ENCODE data around the gene GAL.

GAL gene

DNA sequence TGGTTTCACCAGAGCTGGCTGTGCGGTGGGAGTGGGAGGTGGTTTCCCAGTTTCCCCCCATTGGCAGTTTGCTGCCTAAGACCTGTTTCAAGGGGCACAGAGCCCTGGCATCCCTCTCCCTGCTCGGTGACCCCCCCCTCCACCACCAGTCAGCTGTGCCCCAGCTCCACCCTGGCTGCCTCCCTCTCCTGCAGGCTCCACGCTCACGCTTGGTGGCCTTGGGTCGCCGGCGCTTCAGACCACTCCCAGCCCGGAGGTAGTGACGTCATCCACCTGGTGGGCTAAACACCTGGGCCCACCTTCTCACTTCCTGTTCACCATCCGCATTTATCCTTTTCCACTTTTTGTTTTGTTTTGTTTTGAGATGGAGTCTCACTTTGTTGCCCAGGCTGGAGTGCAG lies 7.8 kb downstream of the GAL start:
- no peak for TF ChIP-seq CTCF (IDR thresholded peaks at IDR 0.05; ENCODE audit: extremely low read depth, insufficient read depth, missing control alignments)
- in situ Hi-C loops (cut with MboI; ENCODE audit: low pct_unique_long_range_greater_than_20kb, low sequenced_read_pairs, unreplicated experiment), result no loop called here
- no peak for DNase-seq (ENCODE audit: low spot score)

DNA sequence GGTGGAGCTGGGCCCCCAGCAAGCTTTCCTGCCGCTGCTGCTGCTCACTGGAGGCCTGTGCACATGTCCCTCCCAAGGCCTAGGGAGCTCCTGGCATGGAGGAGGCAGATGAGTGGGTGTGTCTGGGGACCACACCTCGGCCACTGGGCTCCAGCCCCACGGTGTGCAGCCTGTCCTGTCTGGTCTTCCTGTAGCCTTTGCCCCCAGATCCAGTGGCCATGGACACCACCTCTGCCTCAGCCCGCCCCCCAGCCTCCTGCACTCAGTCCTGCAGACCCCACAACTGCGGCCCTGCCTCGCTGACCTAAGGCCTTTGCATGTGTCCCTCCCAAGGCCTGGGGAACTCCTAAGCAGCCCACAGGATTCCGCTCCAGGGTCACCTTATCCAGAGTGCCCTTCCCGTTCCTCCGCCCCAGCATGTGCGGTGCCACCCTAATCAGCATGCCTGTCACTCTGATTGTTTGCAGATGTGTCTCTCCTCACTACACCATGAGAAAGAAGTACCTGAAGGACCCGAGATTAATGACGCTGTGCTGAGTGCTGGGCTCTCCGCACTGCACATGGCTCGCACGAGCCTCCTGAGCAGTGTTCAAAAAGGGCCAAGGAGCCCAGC lies 8.6 kb downstream of the GAL start:
- in situ Hi-C loops (cut with MboI; ENCODE audit: low pct_unique_long_range_greater_than_20kb, low sequenced_read_pairs, unreplicated experiment), result no loop called here
- TF ChIP-seq CTCF (IDR thresholded peaks at IDR 0.05; ENCODE audit: extremely low read depth, insufficient read depth, missing control alignments), result no peak
- DNase-seq (ENCODE audit: low spot score), result no peak

GRCh38 chr11:68693484-68693882 lies 9.1 kb downstream of the GAL start:
- TF ChIP-seq CTCF (IDR thresholded peaks at IDR 0.05; ENCODE audit: extremely low read depth, insufficient read depth, missing control alignments), result no peak
- in situ Hi-C loops (cut with MboI; ENCODE audit: low pct_unique_long_range_greater_than_20kb, low sequenced_read_pairs, unreplicated experiment), result no loop called here
- DNase-seq (ENCODE audit: low spot score), result no peak

GRCh38 chr11:68694431-68695297 lies 10.3 kb downstream of the GAL start:
- in situ Hi-C loops (cut with MboI; ENCODE audit: low pct_unique_long_range_greater_than_20kb, low sequenced_read_pairs, unreplicated experiment), result no loop called here
- no peak for DNase-seq (ENCODE audit: low spot score)
- TF ChIP-seq CTCF (IDR thresholded peaks at IDR 0.05; ENCODE audit: extremely low read depth, insufficient read depth, missing control alignments), result no peak

DNA sequence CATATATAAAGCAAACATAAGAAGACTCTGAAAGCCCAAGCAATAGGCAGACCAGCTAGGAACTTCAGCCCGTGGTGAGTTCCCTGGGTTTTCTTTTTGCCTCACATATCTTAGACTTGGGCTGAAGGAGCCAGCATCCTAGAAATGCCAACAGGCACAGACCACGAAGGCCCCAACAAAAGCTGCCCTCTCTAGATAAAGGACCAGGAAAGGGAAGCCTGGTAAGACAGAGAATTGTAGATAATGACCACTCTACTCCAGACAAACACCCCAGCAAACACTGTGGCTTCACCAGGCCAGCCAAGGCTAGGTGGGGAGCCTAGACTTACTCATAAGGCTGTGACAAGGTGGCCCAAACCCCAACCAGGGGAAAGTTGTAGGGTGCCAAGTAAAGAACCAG lies 11.2 kb downstream of the GAL start:
- in situ Hi-C loops (cut with MboI; ENCODE audit: low pct_unique_long_range_greater_than_20kb, low sequenced_read_pairs, unreplicated experiment), result no loop called here
- DNase-seq (ENCODE audit: low spot score), result no peak
- TF ChIP-seq CTCF (IDR thresholded peaks at IDR 0.05; ENCODE audit: extremely low read depth, insufficient read depth, missing control alignments), result no peak

DNA sequence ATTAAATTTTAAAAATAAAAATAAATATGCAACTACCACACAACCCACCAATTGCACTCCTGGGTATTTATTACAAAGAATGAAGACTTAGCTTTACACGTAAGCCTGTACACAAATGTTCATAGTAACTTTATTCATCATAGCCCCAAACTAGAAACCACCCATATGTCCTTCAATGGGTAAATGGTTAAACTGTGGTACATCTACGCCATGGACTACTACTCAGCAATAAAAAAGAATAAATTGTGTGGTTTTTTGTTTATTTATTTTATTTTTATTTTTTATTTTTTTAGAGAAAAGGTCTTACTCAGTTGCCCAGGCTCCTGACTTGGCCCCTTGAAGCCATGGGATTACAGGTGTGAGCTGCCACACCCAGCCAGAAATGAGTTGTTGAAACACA lies 14.6 kb downstream of the GAL start:
- TF ChIP-seq CTCF (IDR thresholded peaks at IDR 0.05; ENCODE audit: extremely low read depth, insufficient read depth, missing control alignments), result no peak
- in situ Hi-C loops (cut with MboI; ENCODE audit: low pct_unique_long_range_greater_than_20kb, low sequenced_read_pairs, unreplicated experiment), result no loop called here
- DNase-seq (ENCODE audit: low spot score), result no peak
